K562 (cell line): Measurements from ENCODE around the gene ARFGEF3. TPM values are rescaled to one million over a fixed set of nuclear protein-coding genes. Genes with fewer than 3 reads are reported as not detected.
A peak's percentile ranks its signal among the peaks of the same experiment; 100 is the strongest.

Experiments
- ATAC-seq: fragments of 200-7000 bp; cut with Tn5 transposase; 3 replicates; pipeline ENCODE4 v1.9.1; 2020; ENCODE audit warnings: moderate library complexity
- BruUV-seq: library from RNA; stranded (reverse); fragments of 400-500 nt; replicated peaks from 2 replicates; lab custom pipeline; 2021; lab: Mats Ljungman, UMichigan
- CTCF ChIA-PET: fragments of 300-600 bp; formaldehyde crosslinking; extraction: SDS; loops from one replicate; lab custom pipeline; 2021; ENCODE audit warnings: low intra/inter-chr PET ratio; lab: Yijun Ruan, JAX
- POLR2A ChIA-PET: fragments of 300-600, 350-650 bp; sonication (Branson Sonifier 250); formaldehyde crosslinking; extraction: SDS; loops from one replicate; lab custom pipeline; 2021; ENCODE audit warnings: antibody characterized with exemption, inconsistent platforms; lab: Yijun Ruan, JAX
- DNase-seq, 4 experiments: peaks; one replicate each; pipeline versions ENCODE4 v3.0.0 to v3.0.0-alpha.2; 2011 to 2018; ENCODE audit warnings: low spot score in 3 of 4, mixed read lengths in 3 of 4; ENCODE audit errors: extremely low read depth in 1 of 4
- FAIRE-seq: peaks from 2 replicates; lab custom pipeline; 2011; peaks lifted over from hg19 to GRCh38; lab: Jason Lieb, UNC
- H2AFZ ChIP-seq: 2 replicates; pipeline ENCODE4 v1.6.0; 2011; ENCODE audit warnings: low read depth, low read length, control low read depth, inconsistent platforms
- H3K27ac ChIP-seq: fragments of 200-600 bp; 3 replicates; pipeline ENCODE4 v1.8.0; 2011; ENCODE audit warnings: low read depth, mild to moderate bottlenecking, control low read depth, inconsistent platforms, low read length, moderate library complexity, mixed read lengths; ENCODE audit errors: extremely low read depth
- H3K27me3 ChIP-seq, 2 experiments: fragments of 300-600 bp in 1 of 2; 2 replicates in 1 of 2; 3 replicates in 1 of 2; pipeline versions ENCODE4 v1.6.0 to v1.8.0; 2011; ENCODE audit warnings: inconsistent platforms in 2 of 2, low read length in 2 of 2, mild to moderate bottlenecking in 1 of 2, mixed read lengths in 1 of 2, moderate library complexity in 1 of 2; ENCODE audit not compliant: control insufficient read depth in 2 of 2, insufficient read depth in 2 of 2
- H3K36me3 ChIP-seq: fragments of 300-600 bp; 3 replicates; pipeline ENCODE4 v1.8.0; 2011; ENCODE audit warnings: mild to moderate bottlenecking, low read length, inconsistent platforms; ENCODE audit not compliant: control insufficient read depth, insufficient read depth
- H3K4me1 ChIP-seq, 2 experiments: fragments of 200-600 bp in 1 of 2; replicated peaks in 1 of 2; 2 replicates in 1 of 2; 3 replicates in 1 of 2; pipeline versions ENCODE4 v1.5.1 to v1.8.0; 2011; ENCODE audit warnings: inconsistent platforms in 2 of 2, low read length in 2 of 2, mild to moderate bottlenecking in 1 of 2, mixed read lengths in 1 of 2, moderate library complexity in 1 of 2; ENCODE audit not compliant: control insufficient read depth in 2 of 2, insufficient read depth in 2 of 2
- H3K4me2 ChIP-seq: 2 replicates; pipeline ENCODE4 v1.6.1; 2011; ENCODE audit warnings: low read length, control low read depth, inconsistent platforms, mixed read lengths; ENCODE audit not compliant: insufficient read depth
- H3K4me3 ChIP-seq: fragments of 200-600 bp; sonication (generic), shearing (Covaris generic); 2 replicates; pipeline ENCODE4 v1.5.1; 2016; ENCODE audit warnings: control low read depth, inconsistent platforms
- H3K79me2 ChIP-seq: fragments of 200-600 bp; 3 replicates; pipeline ENCODE4 v1.8.0; 2011; ENCODE audit warnings: low read length, inconsistent platforms; ENCODE audit not compliant: control insufficient read depth, insufficient read depth
- H3K9ac ChIP-seq, 2 experiments: 2 replicates each; pipeline versions ENCODE4 v1.6.0 to v1.6.1; 2011; ENCODE audit warnings: low read depth in 2 of 2, low read length in 2 of 2, control low read depth in 1 of 2, inconsistent platforms in 1 of 2, mild to moderate bottlenecking in 1 of 2, mixed read lengths in 1 of 2; ENCODE audit not compliant: insufficient read depth in 1 of 2
- H3K9me1 ChIP-seq: one replicate; pipeline ENCODE4 v1.6.0; 2011; ENCODE audit warnings: inconsistent platforms, mild to moderate bottlenecking, low read length, moderate library complexity; ENCODE audit not compliant: control insufficient read depth, insufficient read depth
- H3K9me3 ChIP-seq: replicated peaks from 2 replicates; pipeline ENCODE4 v1.5.1; 2011; ENCODE audit warnings: low read depth, low read length, inconsistent platforms; ENCODE audit not compliant: control insufficient read depth, insufficient read depth
- H4K20me1 ChIP-seq: replicated peaks from 2 replicates; pipeline ENCODE4 v1.6.1; 2011; ENCODE audit warnings: low read length, inconsistent platforms, mixed read lengths; ENCODE audit not compliant: control insufficient read depth, insufficient read depth
- PRMT5 ChIP-seq: sonication (generic); formaldehyde crosslinking; IDR thresholded peaks from 2 replicates; pipeline ENCODE4 v1.5.0; 2020; ENCODE audit warnings: missing genetic modification reagents
- in situ Hi-C: fragments of 300-500 bp; cut with MboI; formaldehyde crosslinking; loops from 4 replicates; pipeline ENCODE4 v1.15.0; 2018; ENCODE audit warnings: inconsistent platforms, mixed read lengths
- intact Hi-C: fragments of 100-400 bp; cut with micrococcal nuclease; formaldehyde crosslinking; loops from 2 replicates; pipeline ENCODE4 v1.14.2; 2022
- polyA plus RNA-seq, 8 experiments: library from polyadenylated mRNA; depleted of rRNA in 4 of 8; stranded (reverse) in 5 of 8; unstranded in 3 of 8; fragments of >200 nt; fragmentation: Nextera tagmentation in 2 of 8; fragmentation: Illumina TruSeq in 1 of 8; extraction: Ambion mirVana in 2 of 8; extraction: Trizol in 1 of 8; gene quantifications; 2 replicates each; pipeline versions ENCODE4 v1.2.1 to v1.2.3, GENCODE V29; 2011 to 2014; ENCODE audit warnings: inconsistent platforms in 1 of 8, missing spikeins in 1 of 8
- total RNA-seq, 7 experiments: library from RNA; depleted of rRNA in 6 of 7; stranded (reverse); fragments of >200 nt in 6 of 7; fragmentation: Illumina TruSeq in 2 of 7; extraction: Trizol in 2 of 7; gene quantifications; 2 replicates each; pipeline versions ENCODE4 v1.2.1 to v1.2.3, GENCODE V29; 2011 to 2021; ENCODE audit warnings: low replicate concordance in 1 of 7
- TF ChIP-seq, protein P1 (sequence below), 2 experiments: fragments of 450-650 bp in 1 of 2; sonication (generic) in 1 of 2; formaldehyde crosslinking in 1 of 2; IDR thresholded peaks; 2 replicates each; pipeline versions ENCODE4 v1.7.1 to v1.9.0; 2016 to 2022; ENCODE audit warnings: inconsistent platforms in 1 of 2, mild to moderate bottlenecking in 1 of 2, missing genetic modification reagents in 1 of 2
- TF ChIP-seq, protein P2 (sequence below), 2 experiments: fragments of 450-650 bp; conservative IDR thresholded peaks; 2 replicates each; pipeline ENCODE4 v1.6.1; 2017; ENCODE audit warnings: mild to moderate bottlenecking in 2 of 2, moderate library complexity in 2 of 2

ARFGEF3 gene
- total and polyA plus RNA-seq, 9 of the 15 experiments (the other 6 are each of a cell fraction or from before 2014, with no cell fraction given): under 0.01 to 0.02 TPM; not detected in 7

DNA sequence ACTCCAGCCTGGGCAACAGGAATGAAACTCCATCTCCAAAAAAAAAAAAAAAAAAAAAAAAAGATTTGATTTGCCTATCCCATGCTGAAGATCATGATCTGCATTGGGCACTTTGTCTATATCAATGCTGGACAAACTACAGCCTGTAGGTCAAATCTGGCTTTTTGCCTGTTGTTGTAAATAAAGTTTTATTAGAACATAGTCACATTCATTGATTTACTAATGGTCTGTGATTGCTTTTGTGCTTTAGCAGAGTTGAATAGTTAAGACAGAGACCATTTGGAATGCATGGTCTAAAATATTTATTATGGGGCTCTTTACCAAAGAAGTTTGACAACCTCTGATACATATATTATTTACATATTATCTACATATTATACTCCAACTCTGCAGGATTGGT lies 42.6 kb downstream of the ARFGEF3 start:
- BruUV-seq: no TSS peak
- Histone ChIP-seq H2AFZ (no peak overlapping the region), H3K27me3 (no peaks in the 10 kb centered on the region), H3K4me2 (no peak overlapping the region), H3K4me3 (no peak overlapping the region), H3K79me2 (no peaks in the 10 kb centered on the region), H4K20me1 (no peaks in the 10 kb centered on the region), H3K36me3 (no peaks in the 10 kb centered on the region), H3K4me1 (no peaks in the 10 kb centered on the region), H3K9me3 (no peaks in the 10 kb centered on the region; the same call in 1 of the 2 replicates), H3K27ac (no peak overlapping the region)
- FAIRE-seq (no peak), DNase-seq (no peak)
- intact Hi-C loops: no loop called here
- POLR2A ChIA-PET: no interaction called here
- TF ChIP-seq, protein P1, sequence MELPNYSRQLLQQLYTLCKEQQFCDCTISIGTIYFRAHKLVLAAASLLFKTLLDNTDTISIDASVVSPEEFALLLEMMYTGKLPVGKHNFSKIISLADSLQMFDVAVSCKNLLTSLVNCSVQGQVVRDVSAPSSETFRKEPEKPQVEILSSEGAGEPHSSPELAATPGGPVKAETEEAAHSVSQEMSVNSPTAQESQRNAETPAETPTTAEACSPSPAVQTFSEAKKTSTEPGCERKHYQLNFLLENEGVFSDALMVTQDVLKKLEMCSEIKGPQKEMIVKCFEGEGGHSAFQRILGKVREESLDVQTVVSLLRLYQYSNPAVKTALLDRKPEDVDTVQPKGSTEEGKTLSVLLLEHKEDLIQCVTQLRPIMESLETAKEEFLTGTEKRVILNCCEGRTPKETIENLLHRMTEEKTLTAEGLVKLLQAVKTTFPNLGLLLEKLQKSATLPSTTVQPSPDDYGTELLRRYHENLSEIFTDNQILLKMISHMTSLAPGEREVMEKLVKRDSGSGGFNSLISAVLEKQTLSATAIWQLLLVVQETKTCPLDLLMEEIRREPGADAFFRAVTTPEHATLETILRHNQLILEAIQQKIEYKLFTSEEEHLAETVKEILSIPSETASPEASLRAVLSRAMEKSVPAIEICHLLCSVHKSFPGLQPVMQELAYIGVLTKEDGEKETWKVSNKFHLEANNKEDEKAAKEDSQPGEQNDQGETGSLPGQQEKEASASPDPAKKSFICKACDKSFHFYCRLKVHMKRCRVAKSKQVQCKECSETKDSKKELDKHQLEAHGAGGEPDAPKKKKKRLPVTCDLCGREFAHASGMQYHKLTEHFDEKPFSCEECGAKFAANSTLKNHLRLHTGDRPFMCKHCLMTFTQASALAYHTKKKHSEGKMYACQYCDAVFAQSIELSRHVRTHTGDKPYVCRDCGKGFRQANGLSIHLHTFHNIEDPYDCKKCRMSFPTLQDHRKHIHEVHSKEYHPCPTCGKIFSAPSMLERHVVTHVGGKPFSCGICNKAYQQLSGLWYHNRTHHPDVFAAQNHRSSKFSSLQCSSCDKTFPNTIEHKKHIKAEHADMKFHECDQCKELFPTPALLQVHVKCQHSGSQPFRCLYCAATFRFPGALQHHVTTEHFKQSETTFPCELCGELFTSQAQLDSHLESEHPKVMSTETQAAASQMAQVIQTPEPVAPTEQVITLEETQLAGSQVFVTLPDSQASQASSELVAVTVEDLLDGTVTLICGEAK (IDR thresholded peaks at IDR 0.05): peak; percentile 84
- TF ChIP-seq, protein P1 (CRISPR knock-in tag; IDR thresholded peaks at IDR 0.05): no peak
- TF ChIP-seq, protein P2, sequence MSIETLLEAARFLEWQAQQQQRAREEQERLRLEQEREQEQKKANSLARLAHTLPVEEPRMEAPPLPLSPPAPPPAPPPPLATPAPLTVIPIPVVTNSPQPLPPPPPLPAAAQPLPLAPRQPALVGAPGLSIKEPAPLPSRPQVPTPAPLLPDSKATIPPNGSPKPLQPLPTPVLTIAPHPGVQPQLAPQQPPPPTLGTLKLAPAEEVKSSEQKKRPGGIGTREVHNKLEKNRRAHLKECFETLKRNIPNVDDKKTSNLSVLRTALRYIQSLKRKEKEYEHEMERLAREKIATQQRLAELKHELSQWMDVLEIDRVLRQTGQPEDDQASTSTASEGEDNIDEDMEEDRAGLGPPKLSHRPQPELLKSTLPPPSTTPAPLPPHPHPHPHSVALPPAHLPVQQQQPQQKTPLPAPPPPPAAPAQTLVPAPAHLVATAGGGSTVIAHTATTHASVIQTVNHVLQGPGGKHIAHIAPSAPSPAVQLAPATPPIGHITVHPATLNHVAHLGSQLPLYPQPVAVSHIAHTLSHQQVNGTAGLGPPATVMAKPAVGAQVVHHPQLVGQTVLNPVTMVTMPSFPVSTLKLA (conservative IDR thresholded peaks at IDR 0.05): no peak
- no peak for TF ChIP-seq PRMT5 (CRISPR knock-in tag)
- TF ChIP-seq, all 486 proteins: peak for 1
- in situ Hi-C loops: no loop called here
- no peaks in the 10 kb centered on the region for H3K9me1 ChIP-seq
- CTCF ChIA-PET: no interaction called here
- no peak for ATAC-seq
- H3K9ac ChIP-seq: no peak overlapping the region
